ENCODE measurements around the gene ARHGEF28. TPM values are rescaled to one million over a fixed set of nuclear protein-coding genes. Genes with fewer than 3 reads are reported as not detected.

Gene ARHGEF28
- polyA plus RNA-seq, 1 experiment, result 8.8 TPM

DNA sequence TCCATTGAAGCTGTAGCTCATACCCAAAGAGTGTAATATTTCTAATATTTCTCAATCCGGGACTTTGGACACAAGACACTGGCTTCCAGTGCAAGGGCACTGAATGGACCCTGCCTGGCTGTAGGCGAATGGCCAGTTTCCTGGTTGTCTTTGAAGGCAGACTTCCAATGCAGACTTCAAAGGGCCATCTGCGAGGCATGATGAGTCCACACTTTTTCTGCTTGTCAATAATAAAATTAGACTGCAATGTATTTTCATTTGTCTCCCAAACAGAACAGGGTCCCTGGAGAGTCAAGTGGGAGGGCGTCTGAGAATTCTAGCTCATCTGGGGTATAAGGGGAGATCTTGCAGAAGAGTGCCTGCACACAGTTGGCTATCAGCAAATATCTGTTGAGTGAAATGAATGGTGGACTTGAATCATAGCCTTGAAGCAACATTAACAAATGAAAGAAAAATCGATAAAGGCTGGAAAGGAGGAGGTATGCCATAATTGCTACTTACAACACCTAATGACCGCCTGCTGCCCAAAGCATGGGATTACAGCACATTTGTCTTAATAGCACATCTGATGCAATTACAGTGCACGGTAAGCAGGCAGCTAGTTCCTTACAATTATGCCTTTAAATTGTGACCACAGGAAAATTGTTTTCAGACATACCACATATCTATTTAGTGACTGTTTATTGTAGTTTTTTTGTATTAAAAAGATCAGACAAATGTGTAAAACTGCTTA, 137.5 kb downstream of the ARHGEF28 start:
- DNase-seq (ENCODE audit: low read depth, low spot score), result no peak
- CTCF ChIA-PET, result interaction anchor here (1.4 kb wide), 1 partner anchor 21 kb away, joined by 5 read pairs; no protein-coding TSS in a partner anchor
- TF ChIP-seq, protein P1, sequence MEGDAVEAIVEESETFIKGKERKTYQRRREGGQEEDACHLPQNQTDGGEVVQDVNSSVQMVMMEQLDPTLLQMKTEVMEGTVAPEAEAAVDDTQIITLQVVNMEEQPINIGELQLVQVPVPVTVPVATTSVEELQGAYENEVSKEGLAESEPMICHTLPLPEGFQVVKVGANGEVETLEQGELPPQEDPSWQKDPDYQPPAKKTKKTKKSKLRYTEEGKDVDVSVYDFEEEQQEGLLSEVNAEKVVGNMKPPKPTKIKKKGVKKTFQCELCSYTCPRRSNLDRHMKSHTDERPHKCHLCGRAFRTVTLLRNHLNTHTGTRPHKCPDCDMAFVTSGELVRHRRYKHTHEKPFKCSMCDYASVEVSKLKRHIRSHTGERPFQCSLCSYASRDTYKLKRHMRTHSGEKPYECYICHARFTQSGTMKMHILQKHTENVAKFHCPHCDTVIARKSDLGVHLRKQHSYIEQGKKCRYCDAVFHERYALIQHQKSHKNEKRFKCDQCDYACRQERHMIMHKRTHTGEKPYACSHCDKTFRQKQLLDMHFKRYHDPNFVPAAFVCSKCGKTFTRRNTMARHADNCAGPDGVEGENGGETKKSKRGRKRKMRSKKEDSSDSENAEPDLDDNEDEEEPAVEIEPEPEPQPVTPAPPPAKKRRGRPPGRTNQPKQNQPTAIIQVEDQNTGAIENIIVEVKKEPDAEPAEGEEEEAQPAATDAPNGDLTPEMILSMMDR (IDR thresholded peaks at IDR 0.05; ENCODE audit: low read depth, low read length), result no peak
- peaks cover 12% of the 10 kb centered on the region for H3K9me3 ChIP-seq (ENCODE audit: control insufficient read depth, insufficient read depth, low read length)
- H3K27me3 ChIP-seq (ENCODE audit: control insufficient read depth, insufficient read depth, low read length), result no peaks in the 10 kb centered on the region
- POLR2A ChIA-PET, result interaction anchor here (2.2 kb wide), 1 partner anchor 14 kb away, joined by 7 read pairs; no protein-coding TSS in a partner anchor
- H3K27ac ChIP-seq (ENCODE audit: low read depth, low read length), result no peak overlapping the region
- no peak overlapping the region for H3K4me3 ChIP-seq (ENCODE audit: low read depth, low read length)

DNA sequence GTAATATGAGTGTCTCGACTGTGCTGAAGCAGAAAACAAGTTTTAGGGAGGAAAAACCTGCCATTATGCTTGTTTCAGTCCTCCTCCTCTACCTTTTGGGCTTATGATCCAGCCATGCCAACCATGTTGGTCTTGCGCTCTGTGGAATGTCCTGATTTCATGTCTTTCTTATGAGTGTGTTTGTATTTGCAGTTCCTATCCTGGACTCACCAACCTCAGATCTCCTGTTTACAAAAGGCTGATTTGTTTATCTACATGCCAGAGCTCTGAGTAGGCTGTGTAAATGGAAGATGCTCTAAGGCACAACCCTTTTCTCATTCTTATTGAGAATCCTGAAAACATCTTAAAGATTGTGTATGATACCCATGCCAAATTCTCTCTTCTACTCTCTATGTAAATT, 138.6 kb downstream of the ARHGEF28 start:
- CTCF ChIA-PET, result interaction anchor here (1.0 kb wide), 1 partner anchor 174 kb away, joined by 4 read pairs; no protein-coding TSS in a partner anchor
- Histone ChIP-seq H3K27me3 (ENCODE audit: control insufficient read depth, insufficient read depth, low read length) (no peaks in the 10 kb centered on the region), H3K9me3 (ENCODE audit: control insufficient read depth, insufficient read depth, low read length) (peaks cover 12% of the 10 kb centered on the region), H3K27ac (ENCODE audit: low read depth, low read length) (peak overlapping the region; percentile 62), H3K4me3 (ENCODE audit: low read depth, low read length) (no peak overlapping the region)
- TF ChIP-seq, protein P1 (IDR thresholded peaks at IDR 0.05; ENCODE audit: low read depth, low read length), result no peak
- POLR2A ChIA-PET, result interaction anchor here (2.2 kb wide), 1 partner anchor 15 kb away, joined by 7 read pairs; no protein-coding TSS in a partner anchor
- DNase-seq (ENCODE audit: low read depth, low spot score), result peak; percentile 68

GRCh38 chr5:73764996-73765395, 139.0 kb downstream of the ARHGEF28 start:
- Histone ChIP-seq H3K27me3 (ENCODE audit: control insufficient read depth, insufficient read depth, low read length) (no peaks in the 10 kb centered on the region), H3K9me3 (ENCODE audit: control insufficient read depth, insufficient read depth, low read length) (peaks cover 12% of the 10 kb centered on the region), H3K4me3 (ENCODE audit: low read depth, low read length) (no peak overlapping the region), H3K27ac (ENCODE audit: low read depth, low read length) (no peak overlapping the region)
- no peak for DNase-seq (ENCODE audit: low read depth, low spot score)
- TF ChIP-seq, protein P1 (IDR thresholded peaks at IDR 0.05; ENCODE audit: low read depth, low read length), result no peak
- CTCF ChIA-PET, result interaction anchor here (1.0 kb wide), 1 partner anchor 174 kb away, joined by 4 read pairs; no protein-coding TSS in a partner anchor
- POLR2A ChIA-PET, result interaction anchor here (2.2 kb wide), 1 partner anchor 16 kb away, joined by 7 read pairs; no protein-coding TSS in a partner anchor

GRCh38 chr5:73766902-73767301, 140.9 kb downstream of the ARHGEF28 start:
- ChIA-PET POLR2A (no interaction called here), CTCF (interaction anchor here (1.1 kb wide), 1 partner anchor 25 kb away, joined by 3 read pairs; no protein-coding TSS in a partner anchor)
- TF ChIP-seq, protein P1 (IDR thresholded peaks at IDR 0.05; ENCODE audit: low read depth, low read length), result no peak
- DNase-seq (ENCODE audit: low read depth, low spot score), result no peak
- Histone ChIP-seq H3K9me3 (ENCODE audit: control insufficient read depth, insufficient read depth, low read length) (peaks cover 12% of the 10 kb centered on the region), H3K27me3 (ENCODE audit: control insufficient read depth, insufficient read depth, low read length) (no peaks in the 10 kb centered on the region), H3K27ac (ENCODE audit: low read depth, low read length) (no peak overlapping the region), H3K4me3 (ENCODE audit: low read depth, low read length) (no peak overlapping the region)

Data from AG04450 (cell line).